Epithelial cell of proximal tubule (primary cell): ENCODE results near the gene PSMA7. TPM values are rescaled to one million over a fixed set of nuclear protein-coding genes. Genes with fewer than 3 reads are reported as not detected.

Experiments used
- DNase-seq: peaks from one replicate; pipeline ENCODE4 v3.0.0-alpha.2; 2011; ENCODE audit warnings: low read depth
- H3K4me3 ChIP-seq: 2 replicates; pipeline ENCODE4 v1.5.1; 2011; ENCODE audit warnings: low read depth, mild to moderate bottlenecking, low read length
- total RNA-seq: library from RNA; depleted of rRNA; stranded (reverse); fragments of >200 nt; gene quantifications from 2 replicates; pipeline ENCODE4 v1.2.3, GENCODE V29; 2015
- TF ChIP-seq, protein P1 (sequence below): conservative IDR thresholded peaks from 2 replicates; pipeline ENCODE4 v1.5.1; 2012; ENCODE audit warnings: low read depth, mild to moderate bottlenecking, low read length

The PSMA7 gene
- total RNA-seq, 1 donor from 2014 or later: 541 TPM

DNA sequence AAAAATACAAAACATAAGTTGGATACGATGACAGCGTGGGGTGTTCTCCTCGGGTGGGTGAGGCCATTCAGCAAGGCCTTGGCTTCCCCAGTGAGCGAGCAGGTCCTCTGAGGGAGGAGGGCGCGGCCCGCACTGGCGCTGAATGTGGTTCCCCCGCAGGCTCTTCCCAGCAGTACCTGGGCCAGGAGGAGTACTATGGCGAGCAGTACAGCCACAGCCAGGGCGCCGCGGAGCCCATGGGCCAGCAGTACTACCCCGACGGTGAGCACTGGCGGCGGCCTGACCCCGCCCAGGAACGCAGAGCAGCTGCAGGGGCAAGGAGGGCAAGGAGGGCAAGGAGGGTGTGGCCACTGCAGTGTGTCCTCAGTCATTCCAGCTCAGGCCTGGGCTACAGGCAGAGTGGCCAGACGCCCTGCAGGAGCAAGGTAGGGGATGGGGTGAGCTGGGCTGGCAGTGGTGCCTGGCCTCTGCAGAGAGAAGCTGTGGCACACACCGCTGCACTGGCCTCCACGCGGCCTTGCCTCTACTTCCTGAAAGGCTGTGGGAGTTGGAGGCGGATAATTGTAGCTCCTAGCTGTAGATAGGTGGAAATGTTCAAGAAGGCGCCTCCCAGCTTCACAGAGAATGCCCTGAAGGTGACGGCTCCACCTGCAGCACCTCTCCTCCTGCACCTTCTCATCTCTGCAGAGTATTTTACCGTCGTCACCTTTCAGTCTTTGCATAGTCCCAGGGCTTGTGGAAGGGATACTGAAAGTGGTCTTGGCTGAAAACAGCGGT is 21.0 kb upstream of the PSMA7 start:
- TF ChIP-seq, protein P1, sequence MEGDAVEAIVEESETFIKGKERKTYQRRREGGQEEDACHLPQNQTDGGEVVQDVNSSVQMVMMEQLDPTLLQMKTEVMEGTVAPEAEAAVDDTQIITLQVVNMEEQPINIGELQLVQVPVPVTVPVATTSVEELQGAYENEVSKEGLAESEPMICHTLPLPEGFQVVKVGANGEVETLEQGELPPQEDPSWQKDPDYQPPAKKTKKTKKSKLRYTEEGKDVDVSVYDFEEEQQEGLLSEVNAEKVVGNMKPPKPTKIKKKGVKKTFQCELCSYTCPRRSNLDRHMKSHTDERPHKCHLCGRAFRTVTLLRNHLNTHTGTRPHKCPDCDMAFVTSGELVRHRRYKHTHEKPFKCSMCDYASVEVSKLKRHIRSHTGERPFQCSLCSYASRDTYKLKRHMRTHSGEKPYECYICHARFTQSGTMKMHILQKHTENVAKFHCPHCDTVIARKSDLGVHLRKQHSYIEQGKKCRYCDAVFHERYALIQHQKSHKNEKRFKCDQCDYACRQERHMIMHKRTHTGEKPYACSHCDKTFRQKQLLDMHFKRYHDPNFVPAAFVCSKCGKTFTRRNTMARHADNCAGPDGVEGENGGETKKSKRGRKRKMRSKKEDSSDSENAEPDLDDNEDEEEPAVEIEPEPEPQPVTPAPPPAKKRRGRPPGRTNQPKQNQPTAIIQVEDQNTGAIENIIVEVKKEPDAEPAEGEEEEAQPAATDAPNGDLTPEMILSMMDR: no peak
- H3K4me3 ChIP-seq: no peak overlapping the region
- DNase-seq: no peak

- DNase-seq: no peak
- TF ChIP-seq, protein P1: no peak
- no peak overlapping the region for H3K4me3 ChIP-seq
Observed at GRCh38 chr20:62163485-62163865, 20.3 kb upstream of the PSMA7 start.

DNA sequence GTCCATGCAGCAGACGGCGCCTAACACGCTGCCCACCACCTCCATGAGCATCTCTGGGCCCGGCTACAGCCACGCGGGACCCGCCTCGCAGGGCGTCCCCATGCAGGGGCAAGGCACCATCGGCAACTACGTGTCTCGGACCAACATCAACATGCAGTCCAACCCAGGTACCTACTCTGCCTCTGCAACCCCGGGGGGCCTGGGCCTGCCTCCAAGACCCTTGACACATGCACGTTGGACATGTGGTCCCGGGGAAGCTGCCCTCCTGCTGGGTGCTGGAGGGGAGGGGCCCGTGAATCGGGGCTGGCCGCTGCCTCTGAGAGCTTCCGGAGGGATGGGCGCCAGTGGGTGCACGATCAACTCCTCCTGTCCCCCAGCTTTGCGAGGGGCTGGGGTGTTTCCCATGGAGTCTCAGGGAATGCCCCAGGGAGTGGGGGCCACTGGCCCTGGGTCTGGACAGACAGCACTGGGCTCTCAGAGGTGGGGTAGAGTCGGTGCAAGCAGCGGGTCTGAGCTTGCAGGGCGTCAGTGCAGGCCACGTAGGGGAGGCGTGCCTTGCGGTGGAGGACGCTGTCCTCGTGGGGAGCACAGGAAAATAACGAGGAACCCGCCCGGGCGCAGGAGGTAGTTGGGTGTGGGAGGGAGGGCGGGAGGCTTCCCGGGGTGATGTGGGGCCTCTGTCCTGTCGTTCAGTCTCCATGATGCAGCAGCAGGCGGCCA is 19.7 kb upstream of the PSMA7 start:
- TF ChIP-seq, protein P1: no peak
- H3K4me3 ChIP-seq: no peak overlapping the region
- no peak for DNase-seq

- H3K4me3 ChIP-seq: no peak overlapping the region
- DNase-seq: no peak
- TF ChIP-seq, protein P1: no peak
Observed at GRCh38 chr20:62161347-62161746, 18.2 kb upstream of the PSMA7 start.

DNA sequence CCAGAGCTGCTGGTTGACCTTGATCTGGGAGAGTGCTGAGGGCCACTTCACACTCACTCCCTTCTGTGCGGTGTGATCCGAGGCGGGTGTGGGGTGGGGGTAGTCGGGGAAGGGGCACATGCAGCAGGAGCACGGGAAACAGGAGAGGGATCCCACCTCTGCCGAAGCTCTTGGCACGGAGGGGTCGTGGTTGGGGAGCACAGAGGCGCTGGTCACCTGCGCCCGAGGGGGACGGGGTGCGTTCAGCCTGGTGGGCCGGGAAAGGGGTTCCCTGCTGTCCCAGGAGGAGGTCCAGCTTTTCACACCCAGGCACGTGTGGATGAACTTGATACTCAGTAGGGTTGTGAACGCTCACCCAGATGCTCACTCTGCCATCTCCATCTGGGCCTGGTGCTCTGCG is 17.7 kb upstream of the PSMA7 start:
- no peak overlapping the region for H3K4me3 ChIP-seq
- TF ChIP-seq, protein P1: no peak
- DNase-seq: no peak

DNA sequence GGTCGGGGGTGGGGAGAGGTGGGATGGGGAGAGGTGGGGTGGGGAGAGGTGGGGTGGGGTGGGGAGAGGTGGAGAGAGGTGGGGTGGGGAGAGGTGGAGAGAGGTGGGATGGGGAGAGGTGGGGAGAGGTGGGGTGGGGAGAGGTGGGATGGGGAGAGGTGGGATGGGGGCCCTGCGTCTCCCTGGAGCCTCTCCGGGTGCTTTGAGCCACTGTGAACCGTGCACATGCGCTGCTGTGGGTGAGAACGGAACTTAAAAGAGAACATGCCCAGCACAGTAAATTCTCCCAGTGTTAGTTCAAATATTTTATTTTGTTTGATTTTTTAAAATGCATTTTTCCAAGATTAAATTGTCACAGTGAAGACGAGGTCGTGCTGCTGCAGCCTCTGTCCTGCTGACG is 17.1 kb upstream of the PSMA7 start:
- no peak for DNase-seq
- no peak overlapping the region for H3K4me3 ChIP-seq
- TF ChIP-seq, protein P1: no peak

DNA sequence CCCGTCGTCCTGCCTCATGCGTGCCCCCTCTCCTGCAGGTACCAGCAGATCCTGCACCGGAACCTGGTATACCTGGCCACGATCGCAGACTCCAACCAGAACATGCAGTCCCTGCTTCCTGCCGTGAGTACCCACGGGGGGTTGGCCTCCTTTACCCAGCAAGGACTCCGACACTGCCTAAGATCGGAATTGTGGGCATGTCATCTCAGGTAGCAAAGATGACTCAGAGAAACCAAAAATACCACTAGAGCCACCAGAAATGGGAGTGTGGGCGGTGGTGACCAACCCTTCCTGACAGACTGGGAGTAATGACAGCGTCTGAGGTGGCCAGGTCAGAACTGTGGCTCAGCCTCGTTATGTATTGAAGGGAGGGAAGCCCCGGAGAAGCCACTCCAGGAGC is 16.6 kb upstream of the PSMA7 start:
- DNase-seq: no peak
- TF ChIP-seq, protein P1: no peak
- H3K4me3 ChIP-seq: no peak overlapping the region
